ENCODE data around the gene CNPY3. TPM values are rescaled to one million over a fixed set of nuclear protein-coding genes. Genes with fewer than 3 reads are reported as not detected.
A peak's percentile ranks its signal among the peaks of the same experiment; 100 is the strongest.

Gene CNPY3
- total and polyA plus RNA-seq, 2 of the 13 experiments (the other 11 are each of a cell fraction or from before 2014, with no cell fraction given) = 42.3 to 60.2 TPM

DNA sequence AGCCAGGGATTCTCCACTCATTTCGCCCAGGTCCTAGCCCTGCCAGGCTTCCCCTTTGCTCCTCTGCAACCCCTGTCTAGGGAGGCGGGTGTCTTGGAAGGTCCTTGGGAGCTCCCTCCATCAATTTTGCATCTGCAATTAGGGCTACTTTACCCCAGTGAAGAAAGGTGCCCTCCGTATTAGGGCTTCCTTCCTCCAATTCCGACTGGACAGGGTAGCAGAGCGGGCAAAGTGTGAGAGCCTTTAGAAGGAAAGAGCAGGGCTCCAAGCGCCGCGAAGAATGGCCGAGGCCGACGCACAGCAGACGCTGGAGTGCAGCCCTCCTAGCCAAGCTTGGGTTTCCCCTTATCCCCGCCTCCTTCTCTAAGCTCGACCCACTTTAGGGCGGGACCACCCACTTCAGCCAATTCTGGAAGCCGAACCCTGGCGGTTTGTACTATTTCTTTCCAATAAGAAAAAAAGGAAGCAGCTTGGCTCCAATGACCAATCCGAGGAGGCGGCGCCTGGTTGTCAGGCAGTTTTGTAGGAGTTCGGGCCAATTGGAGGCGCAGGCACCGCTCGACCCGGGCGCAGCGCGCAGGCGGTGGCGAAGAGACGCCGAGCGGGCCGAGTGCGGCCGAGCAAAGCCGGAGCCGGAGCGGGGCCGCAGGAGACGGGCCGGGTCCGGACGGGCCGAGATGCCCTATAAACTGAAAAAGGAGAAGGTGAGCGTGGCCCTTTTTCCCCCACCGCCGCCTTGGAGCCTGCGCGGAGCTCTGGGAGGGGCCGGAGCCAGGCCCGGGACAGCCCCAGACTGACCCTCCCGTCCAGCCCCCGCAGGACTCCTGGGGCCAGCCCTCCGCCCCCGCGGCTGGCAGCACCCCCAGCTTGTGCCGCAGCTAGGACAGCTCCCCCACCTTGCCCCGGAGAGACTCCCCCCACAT lies 55.0 kb downstream of the CNPY3 start, which contains the start of gene PPP2R5D (continued):
- TF ChIP-seq, protein P1, sequence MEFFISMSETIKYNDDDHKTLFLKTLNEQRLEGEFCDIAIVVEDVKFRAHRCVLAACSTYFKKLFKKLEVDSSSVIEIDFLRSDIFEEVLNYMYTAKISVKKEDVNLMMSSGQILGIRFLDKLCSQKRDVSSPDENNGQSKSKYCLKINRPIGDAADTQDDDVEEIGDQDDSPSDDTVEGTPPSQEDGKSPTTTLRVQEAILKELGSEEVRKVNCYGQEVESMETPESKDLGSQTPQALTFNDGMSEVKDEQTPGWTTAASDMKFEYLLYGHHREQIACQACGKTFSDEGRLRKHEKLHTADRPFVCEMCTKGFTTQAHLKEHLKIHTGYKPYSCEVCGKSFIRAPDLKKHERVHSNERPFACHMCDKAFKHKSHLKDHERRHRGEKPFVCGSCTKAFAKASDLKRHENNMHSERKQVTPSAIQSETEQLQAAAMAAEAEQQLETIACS (CRISPR knock-in tag; IDR thresholded peaks at IDR 0.05) = peak; percentile 24; the same call in 1 of the 2 replicates
- TF ChIP-seq ZBTB7B (CRISPR knock-in tag; IDR thresholded peaks at IDR 0.05) (peak; percentile 18; the same call in 1 of the 2 replicates), ISX (CRISPR knock-in tag; conservative IDR thresholded peaks at IDR 0.05) (peak; percentile 89; the same call in 1 of the 2 replicates), SAP130 (CRISPR knock-in tag; IDR thresholded peaks at IDR 0.05; ENCODE audit: low read depth) (peak; percentile 84), FOXC1 (CRISPR knock-in tag; IDR thresholded peaks at IDR 0.05; ENCODE audit: borderline replicate concordance) (peak; percentile 58; the same call in 1 of the 2 replicates), KAT8 (CRISPR knock-in tag; IDR thresholded peaks at IDR 0.05) (peak; percentile 65; the same call in 1 of the 2 replicates), ZNF780A (CRISPR knock-in tag; IDR thresholded peaks at IDR 0.05) (no peak), ZFAT (CRISPR knock-in tag; conservative IDR thresholded peaks at IDR 0.05) (no peak), PAX8 (CRISPR knock-in tag; IDR thresholded peaks at IDR 0.05; ENCODE audit: borderline replicate concordance) (0 out of 2 replicates have a peak, but pooled peaks have one; percentile 19), HMGA1 (CRISPR knock-in tag; conservative IDR thresholded peaks at IDR 0.05) (no peak), ZNF354B (CRISPR knock-in tag; IDR thresholded peaks at IDR 0.05) (0 out of 2 replicates have a peak, but pooled peaks have one; percentile 58)
- TF ChIP-seq, protein P2, sequence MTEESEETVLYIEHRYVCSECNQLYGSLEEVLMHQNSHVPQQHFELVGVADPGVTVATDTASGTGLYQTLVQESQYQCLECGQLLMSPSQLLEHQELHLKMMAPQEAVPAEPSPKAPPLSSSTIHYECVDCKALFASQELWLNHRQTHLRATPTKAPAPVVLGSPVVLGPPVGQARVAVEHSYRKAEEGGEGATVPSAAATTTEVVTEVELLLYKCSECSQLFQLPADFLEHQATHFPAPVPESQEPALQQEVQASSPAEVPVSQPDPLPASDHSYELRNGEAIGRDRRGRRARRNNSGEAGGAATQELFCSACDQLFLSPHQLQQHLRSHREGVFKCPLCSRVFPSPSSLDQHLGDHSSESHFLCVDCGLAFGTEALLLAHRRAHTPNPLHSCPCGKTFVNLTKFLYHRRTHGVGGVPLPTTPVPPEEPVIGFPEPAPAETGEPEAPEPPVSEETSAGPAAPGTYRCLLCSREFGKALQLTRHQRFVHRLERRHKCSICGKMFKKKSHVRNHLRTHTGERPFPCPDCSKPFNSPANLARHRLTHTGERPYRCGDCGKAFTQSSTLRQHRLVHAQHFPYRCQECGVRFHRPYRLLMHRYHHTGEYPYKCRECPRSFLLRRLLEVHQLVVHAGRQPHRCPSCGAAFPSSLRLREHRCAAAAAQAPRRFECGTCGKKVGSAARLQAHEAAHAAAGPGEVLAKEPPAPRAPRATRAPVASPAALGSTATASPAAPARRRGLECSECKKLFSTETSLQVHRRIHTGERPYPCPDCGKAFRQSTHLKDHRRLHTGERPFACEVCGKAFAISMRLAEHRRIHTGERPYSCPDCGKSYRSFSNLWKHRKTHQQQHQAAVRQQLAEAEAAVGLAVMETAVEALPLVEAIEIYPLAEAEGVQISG (CRISPR knock-in tag; IDR thresholded peaks at IDR 0.05) = peak; percentile 76; the same call in 1 of the 2 replicates
- TF ChIP-seq, protein P3, sequence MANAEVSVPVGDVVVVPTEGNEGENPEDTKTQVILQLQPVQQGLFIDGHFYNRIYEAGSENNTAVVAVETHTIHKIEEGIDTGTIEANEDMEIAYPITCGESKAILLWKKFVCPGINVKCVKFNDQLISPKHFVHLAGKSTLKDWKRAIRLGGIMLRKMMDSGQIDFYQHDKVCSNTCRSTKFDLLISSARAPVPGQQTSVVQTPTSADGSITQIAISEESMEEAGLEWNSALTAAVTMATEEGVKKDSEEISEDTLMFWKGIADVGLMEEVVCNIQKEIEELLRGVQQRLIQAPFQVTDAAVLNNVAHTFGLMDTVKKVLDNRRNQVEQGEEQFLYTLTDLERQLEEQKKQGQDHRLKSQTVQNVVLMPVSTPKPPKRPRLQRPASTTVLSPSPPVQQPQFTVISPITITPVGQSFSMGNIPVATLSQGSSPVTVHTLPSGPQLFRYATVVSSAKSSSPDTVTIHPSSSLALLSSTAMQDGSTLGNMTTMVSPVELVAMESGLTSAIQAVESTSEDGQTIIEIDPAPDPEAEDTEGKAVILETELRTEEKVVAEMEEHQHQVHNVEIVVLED (CRISPR knock-in tag; IDR thresholded peaks at IDR 0.05; ENCODE audit: borderline replicate concordance) = no peak
- TF ChIP-seq, protein P4, sequence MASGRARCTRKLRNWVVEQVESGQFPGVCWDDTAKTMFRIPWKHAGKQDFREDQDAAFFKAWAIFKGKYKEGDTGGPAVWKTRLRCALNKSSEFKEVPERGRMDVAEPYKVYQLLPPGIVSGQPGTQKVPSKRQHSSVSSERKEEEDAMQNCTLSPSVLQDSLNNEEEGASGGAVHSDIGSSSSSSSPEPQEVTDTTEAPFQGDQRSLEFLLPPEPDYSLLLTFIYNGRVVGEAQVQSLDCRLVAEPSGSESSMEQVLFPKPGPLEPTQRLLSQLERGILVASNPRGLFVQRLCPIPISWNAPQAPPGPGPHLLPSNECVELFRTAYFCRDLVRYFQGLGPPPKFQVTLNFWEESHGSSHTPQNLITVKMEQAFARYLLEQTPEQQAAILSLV (CRISPR knock-in tag; IDR thresholded peaks at IDR 0.05; ENCODE audit: borderline replicate concordance) = peak; percentile 17; the same call in 1 of the 2 replicates
